HG03066 (cell line): ENCODE measurements around the gene GPR183.

ENCODE experiments used
- ATAC-seq: cut with Tn5 transposase; IDR thresholded peaks from one replicate; pipeline ENCODE4 v1.9.1; 2021; ENCODE audit warnings: low read depth; ENCODE audit not compliant: unreplicated experiment

Gene GPR183

DNA sequence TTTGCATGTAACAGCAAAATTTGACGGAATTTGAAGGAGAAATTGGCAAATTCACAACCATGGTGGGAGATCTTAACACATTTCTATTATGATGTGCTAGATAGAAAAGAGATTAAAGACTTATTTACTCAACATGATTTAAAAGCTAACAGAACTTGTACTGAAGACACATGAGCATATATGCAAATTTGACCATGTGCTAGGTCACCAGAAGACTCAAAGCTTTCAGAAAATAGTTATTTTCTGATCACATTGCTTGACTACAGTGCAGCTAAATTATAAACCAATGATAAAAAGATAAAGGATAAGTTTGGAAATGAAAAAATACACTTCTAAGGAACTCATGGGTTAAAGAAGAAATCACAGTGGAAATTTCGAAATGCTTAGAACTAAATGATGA is 9.1 kb downstream of the GPR183 start:
- ATAC-seq = no peak

DNA sequence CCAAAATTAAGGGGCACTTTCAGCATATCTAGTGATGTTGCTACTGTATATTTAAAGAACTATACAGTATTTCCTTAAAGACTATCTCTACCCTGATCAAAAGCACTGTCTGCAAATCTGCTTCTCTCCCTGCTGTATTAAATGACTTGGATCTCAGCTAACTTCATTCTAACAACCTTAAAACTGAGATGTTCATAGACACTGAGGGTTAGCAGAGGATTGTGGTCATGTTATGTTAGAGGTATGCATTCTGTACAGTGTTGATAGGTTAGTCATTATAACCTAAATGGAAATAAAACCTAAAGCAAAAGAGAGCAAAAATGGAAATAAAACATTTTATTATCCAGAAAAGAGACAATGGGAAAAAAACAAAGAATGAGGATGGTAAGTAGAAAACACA is 9.9 kb downstream of the GPR183 start:
- no peak for ATAC-seq

DNA sequence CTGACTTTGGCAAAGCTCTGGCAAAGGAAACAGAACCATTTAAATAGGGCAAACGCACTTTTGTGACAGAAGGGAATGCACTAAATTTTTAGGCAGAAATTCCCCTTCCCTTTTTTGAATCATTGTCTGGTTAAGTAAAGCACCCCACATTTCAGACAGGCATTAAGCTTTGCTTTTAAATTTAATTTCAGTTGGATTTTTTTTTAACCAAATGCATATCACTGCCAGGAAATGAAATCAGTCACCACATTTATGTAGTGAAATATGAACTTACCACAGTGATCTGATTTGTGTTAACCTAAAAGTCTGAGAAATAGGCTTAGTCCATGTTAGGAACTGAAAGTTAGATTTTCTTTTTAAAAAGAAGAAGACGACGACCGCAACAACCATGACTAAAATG is 10.8 kb downstream of the GPR183 start:
- peak; percentile 34 for ATAC-seq

DNA sequence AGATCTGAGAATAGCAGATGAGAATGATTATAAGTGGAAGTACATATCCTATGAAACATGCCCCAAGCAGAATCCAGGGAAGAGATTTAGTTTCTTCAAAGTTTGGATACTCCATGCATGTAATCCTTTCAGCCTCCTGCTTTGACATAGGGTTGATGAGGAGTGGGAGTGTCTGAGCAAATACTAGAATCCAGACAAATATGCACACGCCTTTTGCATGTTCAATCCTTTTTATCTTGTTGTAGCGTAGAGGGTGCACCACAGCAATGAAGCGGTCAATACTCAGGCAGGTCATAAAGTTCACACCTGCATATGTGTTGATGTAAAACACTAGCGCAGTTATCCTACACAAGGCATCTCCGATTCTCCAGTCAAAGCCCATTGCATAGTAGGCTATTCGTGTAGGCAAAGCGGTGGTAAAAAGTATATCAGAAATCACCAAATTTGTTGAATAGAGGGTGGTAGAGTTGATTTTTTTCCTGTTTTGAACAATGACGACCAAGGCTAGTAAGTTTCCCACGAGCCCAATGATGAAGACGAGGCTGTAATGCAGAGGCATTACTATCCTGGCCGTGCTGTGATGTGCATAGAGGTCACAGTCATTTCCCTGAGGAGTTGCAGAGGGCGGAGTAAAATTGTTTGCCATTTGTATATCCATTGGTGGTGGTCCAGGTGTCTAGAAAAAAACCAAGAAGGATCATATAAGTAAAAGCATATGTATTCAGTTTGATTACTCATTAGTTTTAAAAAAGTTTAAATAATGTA is 11.5 kb downstream of the GPR183 start:
- no peak for ATAC-seq

DNA sequence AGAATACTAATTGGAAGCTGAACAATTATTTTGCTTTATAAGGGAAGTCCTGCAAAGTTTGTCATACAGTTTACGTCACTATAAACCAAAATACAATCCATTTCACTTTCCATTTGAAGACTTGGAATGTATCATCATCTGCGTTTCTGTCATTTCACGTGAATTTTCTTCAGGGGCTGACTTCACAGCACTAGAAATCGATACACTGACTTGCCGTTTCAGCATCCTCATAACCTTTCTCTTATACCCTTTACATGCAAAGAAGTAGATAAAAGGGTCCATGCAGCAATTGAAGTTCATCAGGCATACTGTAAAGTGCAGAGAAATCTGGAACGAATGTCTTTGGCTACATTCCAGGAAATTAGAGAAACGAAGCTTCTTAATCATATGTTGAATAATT is 12.2 kb downstream of the GPR183 start:
- ATAC-seq = no peak

DNA sequence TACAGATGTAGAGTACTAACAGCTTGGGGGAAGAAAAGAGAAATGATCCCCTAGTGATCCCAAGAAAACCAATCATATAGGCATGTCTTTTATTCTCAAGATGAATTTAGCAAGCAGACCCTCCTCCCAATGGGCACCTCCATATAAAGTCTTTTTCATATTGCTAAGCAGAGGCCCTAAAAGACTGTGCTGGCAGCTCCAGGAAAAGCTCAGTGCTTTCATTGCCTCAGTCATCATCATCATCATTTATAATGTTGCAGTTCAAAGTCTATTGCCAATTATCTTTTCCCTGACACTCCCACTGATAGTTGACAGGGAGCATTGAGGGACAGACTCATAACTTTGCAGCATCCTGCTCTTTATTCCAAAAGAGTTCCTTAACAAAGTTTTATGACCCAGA is 13.0 kb downstream of the GPR183 start:
- no peak for ATAC-seq

DNA sequence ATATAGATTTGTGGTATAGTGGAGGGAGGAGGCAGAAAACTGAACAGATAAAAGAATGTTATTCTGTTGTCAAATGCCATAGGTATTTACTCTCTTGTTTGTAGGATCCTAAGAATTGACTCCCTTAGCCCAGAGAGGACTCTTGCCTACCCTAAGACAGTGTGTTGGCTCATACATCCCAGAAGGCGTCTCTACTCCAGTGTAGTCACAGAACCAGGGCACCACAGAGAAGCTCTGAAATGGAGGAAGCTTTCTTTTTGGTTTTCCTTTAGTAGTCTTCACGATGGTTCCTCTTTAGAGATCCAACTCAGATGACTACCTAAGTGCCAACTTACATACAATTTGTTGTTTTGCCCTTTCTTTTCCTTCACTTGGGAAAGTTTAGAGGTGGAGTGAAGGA is 14.0 kb downstream of the GPR183 start:
- no peak for ATAC-seq

DNA sequence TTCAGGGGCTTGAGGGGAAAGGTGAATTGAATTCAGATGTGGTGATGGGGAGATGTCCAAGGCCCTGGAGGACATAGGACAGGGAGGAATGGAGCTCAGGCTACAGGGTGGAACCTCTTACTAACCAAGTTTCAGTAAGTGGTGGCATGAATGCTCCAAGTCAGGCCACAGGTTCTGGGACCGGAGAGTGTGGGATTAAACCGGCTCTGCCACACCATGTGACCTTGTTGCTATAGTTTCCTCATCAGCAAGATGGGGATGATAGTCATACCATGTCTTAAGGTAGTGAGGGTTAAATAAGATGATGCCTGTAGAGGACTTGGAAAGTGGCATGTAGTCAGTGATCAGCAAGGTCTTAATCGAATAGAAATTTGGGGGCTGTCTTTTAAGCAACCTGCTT is 16.3 kb downstream of the GPR183 start:
- no peak for ATAC-seq

DNA sequence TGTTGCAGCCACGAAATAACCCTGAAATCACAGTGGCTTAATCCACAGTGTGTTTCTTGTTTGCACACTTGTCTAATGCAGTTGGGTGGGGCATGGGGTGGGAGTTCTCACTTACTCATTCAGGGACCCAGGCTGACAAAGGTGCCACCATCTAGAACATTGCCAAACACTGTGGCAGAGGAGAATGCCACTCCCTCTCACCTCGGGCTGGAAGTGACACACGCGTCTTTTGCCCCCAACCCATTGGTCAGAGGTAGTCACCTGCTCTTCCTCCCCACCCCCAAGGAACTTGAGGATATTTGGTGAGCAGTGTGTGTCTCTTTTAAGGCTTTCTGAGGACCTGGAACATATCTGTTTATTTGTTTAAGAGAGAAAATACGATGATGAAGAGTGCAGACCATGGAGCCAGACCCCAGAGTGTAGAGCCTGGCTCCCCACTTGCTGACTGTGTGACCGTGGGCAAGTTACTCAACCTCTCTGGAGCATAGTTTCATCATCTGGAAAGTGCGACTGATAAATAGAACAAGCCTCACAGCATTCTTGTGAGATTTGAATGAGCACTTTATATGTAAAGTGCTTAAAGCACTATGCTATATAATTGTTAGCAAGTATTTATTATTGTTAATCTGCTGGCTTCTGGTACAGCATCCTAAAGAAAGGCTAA is 17.4 kb downstream of the GPR183 start:
- ATAC-seq = no peak

DNA sequence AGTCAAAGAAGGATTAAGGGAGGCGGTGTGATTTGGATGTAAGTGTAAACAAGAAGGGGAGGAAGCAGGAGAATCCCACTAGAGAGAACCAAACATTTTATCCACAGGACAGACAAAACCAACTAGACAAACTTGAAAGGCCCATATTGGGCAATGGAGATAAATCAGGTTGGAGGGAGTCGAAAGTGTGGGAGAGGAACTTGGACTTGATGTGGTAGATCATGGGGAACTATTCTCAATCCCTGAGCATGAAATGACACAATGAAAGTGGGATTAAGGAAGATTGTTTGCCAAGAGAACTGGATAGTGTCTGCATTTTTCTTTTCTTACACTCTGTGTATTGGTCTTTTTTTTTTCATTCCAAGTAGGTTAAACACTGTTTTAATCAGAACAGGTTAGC is 17.9 kb downstream of the GPR183 start:
- ATAC-seq = no peak

DNA sequence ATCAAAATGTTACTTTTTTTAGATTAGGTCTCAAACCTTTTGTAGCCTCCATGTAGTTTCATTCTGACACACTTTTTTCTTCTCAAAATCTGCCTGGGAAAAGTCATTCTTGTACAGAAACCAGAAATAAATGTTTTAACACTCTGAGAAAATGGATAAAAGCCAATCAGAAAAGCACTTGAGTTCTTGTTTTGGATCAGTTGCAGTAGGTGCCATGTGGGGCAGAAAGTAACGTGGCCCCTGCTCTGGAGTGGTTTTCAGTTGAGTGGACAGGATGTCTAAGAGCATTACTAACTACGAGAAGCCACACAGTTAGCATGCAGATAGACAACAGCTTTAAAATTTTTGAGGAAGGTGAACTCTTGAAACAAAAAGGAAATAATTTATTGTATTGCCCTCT is 19.1 kb downstream of the GPR183 start:
- ATAC-seq = peak; percentile 84

DNA sequence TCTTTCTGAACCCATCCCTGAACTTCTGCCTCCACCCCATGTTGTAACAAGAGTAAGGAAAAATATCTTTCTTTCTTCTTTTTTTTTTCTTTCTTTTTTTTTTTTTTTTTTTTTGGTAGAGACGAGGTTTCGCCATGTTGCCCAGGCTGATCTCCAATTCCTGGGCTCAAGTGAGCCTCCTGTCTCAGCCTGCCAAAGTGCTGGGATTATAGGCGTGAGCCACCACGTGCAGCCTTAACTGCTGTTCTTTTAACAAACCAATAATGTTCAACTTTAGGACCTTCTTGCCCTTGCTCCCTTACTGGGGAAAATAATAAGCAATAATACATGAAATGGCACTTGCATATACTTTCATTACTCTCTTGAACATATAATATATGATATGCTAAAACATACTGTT is 19.6 kb downstream of the GPR183 start:
- peak; percentile 7 for ATAC-seq

DNA sequence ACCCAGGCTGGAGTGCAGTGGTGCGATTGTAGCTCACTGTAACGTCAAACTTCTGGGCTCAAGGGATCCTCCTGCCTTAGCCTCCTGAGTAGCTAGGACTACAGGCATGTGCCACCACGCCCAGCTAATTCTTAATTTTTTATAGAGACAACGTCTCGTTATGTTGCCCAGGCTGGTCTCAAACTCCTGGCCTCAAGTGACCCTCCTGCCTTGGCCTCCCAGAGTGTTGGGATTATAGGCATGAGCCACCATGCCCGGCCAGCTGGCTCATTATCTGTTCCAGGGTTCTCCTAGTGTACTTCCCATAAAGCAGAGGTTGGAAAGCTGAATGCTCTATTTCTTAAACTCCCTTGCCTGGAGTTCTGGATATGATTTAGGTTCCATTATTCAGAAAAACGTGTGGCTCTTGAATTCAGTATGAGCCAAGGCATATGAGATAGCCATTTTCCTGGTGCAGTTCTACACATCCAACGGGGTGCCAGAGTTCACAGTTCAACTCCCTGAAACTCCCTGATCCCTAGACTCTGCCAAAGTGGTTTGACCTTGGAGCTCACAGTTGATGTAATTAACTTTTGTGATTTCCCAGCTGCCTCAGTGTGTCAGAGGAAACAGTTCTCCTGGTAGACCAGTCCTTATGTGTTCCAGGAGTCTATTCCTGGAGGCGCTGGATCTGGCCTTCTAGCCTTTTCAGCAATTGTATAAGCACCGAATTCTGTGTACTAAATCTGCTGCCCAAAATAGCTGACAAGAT is 21.6 kb downstream of the GPR183 start:
- no peak for ATAC-seq

DNA sequence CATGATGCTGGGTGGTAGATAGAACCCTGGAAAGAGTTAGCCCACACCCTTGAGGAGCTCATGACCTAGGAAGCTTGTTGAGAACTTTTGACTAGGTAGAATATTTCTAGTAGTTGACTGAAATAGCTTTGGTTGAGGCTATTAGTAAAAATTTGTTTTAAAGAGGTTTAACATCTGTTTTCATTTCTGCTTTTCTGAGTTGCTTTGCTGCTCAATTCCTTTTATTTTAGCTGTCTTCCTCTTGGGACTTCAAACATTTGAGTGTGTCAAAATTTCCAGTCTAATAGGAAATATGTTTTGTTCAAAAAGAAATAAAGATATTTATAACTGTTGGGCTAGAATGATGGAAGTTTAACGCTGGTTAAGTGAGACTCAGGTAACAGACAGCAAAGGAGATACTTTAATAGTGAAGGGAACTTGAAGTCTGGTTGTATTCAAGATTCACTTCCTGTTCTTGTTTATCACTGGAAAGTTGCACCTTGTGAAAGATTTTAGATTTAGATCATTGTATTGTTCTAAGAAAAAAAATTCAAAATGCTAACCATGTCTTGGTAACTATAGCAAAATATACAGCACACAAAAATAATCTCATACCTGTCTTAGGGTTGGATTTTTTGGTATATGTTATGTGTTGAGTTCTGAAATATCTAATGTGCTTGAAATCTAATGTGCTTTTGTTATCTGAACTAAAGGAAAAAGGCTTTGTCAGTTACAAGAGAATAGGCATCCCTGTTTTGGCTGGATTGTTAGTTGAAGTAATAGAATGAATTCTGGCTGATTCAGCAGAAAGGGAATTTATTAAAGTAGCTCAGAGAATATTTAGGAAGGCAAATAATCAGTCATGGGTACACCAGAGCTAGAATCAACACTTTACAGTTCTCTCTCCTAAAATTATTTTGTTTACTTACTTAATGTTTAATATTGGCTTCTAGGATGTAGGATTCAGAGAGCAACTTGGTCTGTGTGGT is 24.7 kb downstream of the GPR183 start:
- peak; percentile 67 for ATAC-seq

DNA sequence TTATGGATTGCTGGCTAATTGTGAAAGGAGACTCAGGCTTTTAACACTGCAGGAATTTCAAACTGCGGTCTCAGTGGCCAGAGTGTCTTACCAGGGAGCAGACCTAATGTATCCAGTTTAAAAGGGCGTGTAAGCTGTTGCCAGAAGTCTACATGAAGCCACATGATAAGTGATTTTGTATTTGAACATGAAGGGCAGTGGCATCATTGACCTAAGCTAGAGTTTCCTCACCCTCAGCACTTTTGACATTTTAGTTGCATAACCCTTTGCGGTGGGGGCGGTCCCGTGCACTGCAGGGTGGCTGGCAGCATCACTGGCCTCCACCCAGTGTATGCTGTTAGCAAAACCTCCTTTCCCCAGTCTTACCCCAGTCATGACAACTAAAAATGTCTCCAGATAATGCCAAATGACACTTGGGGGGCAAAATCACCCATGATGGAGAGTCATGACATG is 25.4 kb downstream of the GPR183 start:
- peak; percentile 71 for ATAC-seq

DNA sequence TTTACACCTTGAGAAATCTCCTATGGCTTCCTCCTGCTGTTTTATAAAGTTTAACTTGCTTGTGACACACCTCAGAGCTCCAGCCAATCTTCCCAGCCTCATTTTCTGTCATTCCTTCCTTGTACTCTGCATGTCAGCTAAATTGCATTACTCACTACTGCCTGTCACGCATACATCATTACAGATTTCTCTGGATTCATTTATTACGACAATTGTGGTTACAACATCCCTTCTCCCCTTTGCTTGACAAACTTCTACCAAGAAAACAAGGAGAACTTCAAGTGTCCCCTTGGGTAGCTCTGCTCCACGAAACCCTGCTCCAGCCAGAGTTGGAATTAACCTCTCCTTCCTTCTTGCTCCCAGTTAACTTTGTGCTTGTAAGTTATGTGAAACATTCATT is 27.0 kb downstream of the GPR183 start:
- no peak for ATAC-seq

DNA sequence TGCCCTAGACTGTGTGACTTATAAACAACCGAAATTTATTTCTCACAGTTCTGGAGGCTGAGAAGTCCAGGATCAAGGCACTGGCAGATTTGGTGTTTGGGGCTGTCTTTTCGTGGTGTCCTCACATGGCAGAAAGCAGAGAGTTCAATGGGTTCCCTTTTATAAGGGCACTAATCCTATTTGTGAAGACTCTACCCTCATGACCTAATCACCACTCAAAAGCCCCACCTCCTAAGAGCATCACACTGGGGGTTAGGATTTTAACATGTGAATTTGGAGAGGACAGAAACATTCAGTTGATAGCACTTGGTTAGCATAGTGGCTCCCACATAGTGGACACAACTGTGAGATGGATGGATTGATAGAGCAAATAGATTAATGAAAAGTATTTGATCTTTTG is 27.6 kb downstream of the GPR183 start:
- no peak for ATAC-seq

DNA sequence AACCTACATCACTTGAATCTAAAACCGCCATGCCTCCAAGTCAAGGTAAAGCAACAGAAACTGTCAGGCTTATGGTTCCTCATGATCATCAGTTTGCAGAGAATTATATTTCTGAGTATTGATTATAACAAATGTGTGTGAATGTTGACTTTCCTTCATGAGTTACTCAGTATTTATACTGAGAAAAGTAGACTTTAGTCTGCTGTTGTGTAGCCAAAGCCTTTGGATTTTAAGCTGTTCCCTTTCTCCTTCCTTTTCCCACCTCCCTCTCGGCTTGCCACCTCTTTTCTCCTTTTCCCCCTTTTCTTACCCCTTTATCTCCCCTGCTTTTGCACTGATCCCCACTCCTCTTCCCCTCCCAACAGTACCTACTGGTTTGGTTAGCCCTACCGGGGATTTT is 28.4 kb downstream of the GPR183 start:
- ATAC-seq = no peak

DNA sequence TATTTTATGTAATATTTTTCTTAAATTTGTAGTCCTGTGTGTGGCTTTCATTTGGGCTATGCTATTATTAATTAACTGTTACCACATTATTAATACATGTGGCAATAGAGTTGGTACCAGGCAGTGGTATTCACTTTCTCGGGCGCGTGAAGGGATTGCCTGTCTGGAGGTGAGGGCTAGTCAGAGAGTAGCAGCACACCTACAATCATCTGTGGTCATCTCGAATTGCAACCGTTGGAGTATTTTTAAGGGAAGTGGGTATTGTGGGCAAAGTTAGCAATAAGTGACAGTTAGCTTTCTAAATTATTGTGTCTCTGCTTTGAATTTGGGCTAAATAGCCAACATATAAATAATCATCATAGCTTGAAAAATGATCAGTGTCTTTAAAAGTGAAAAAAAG is 29.0 kb downstream of the GPR183 start:
- no peak for ATAC-seq

DNA sequence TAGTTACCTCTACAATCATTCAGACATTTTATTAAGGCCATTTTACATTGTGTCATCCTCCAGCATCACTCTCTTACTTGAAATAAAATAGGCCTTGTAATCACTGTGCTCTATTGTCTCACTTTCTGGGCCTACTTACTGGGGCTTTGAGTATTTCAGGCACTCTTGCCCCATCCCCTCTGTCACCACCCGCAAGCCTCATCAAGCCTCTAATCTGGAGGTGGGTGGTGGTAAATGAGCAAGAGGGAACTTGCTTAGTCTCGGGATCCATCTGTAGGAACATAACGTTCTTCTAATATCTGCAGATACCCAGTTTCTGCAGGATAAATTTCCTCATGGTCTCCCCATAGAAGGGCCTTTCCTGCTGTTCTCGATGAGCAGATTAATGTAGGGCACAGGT is 29.6 kb downstream of the GPR183 start:
- ATAC-seq = no peak
